ENCODE measurements around the gene CRELD2.

DNA sequence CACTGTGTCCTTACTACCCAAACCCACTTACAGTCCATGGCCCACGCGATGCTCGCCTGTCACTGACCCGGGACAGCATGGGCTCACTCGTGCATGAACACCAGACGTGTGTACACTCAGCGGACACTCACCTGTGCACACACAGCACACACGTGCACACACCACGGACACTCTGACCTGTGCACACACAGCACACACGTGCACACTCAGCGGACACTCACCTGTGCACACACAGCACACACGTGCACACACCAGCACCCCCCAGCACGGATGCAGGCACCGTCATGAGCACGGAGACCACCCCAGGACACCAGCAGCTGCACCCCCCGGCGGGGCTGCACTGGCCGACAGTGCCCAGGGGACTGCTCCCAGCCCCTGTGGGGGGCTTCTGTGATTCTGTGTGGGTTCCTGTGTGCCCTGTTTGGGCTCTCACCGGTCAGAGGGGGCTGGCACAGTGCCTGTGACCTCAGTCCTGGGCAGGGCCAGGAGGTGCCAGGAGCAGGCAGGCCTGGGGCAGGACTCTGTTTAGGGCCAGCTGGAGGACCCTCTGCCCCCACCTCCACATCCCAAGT lies 20.2 kb downstream of the CRELD2 start:
- TF ChIP-seq, protein P1, sequence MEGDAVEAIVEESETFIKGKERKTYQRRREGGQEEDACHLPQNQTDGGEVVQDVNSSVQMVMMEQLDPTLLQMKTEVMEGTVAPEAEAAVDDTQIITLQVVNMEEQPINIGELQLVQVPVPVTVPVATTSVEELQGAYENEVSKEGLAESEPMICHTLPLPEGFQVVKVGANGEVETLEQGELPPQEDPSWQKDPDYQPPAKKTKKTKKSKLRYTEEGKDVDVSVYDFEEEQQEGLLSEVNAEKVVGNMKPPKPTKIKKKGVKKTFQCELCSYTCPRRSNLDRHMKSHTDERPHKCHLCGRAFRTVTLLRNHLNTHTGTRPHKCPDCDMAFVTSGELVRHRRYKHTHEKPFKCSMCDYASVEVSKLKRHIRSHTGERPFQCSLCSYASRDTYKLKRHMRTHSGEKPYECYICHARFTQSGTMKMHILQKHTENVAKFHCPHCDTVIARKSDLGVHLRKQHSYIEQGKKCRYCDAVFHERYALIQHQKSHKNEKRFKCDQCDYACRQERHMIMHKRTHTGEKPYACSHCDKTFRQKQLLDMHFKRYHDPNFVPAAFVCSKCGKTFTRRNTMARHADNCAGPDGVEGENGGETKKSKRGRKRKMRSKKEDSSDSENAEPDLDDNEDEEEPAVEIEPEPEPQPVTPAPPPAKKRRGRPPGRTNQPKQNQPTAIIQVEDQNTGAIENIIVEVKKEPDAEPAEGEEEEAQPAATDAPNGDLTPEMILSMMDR (IDR thresholded peaks at IDR 0.05; ENCODE audit: low read length): no peak
- no peak for TF ChIP-seq EZH2 (IDR thresholded peaks at IDR 0.05; ENCODE audit: borderline replicate concordance, low read length)

All from OCI-LY1 (cell line).